ENCODE measurements around the gene CTF1.

DNA sequence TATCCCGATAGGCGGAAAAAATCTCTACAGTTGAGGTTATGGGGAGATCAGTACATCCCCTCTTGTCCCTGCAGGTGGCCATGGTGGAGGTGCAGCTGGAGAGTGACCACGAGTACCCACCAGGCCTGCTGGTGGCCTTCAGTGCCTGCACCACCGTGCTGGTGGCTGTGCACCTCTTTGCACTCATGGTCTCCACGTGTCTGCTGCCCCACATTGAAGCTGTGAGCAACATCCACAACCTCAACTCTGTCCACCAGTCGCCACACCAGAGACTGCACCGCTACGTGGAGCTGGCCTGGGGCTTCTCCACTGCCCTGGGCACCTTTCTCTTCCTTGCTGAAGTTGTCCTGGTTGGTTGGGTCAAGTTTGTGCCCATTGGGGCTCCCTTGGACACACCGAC, 56.7 kb downstream of the CTF1 start:
- TF ChIP-seq, protein P1, sequence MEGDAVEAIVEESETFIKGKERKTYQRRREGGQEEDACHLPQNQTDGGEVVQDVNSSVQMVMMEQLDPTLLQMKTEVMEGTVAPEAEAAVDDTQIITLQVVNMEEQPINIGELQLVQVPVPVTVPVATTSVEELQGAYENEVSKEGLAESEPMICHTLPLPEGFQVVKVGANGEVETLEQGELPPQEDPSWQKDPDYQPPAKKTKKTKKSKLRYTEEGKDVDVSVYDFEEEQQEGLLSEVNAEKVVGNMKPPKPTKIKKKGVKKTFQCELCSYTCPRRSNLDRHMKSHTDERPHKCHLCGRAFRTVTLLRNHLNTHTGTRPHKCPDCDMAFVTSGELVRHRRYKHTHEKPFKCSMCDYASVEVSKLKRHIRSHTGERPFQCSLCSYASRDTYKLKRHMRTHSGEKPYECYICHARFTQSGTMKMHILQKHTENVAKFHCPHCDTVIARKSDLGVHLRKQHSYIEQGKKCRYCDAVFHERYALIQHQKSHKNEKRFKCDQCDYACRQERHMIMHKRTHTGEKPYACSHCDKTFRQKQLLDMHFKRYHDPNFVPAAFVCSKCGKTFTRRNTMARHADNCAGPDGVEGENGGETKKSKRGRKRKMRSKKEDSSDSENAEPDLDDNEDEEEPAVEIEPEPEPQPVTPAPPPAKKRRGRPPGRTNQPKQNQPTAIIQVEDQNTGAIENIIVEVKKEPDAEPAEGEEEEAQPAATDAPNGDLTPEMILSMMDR (IDR thresholded peaks at IDR 0.05) = no peak
- TF ChIP-seq EP300 (IDR thresholded peaks at IDR 0.05) = no peak
- TF ChIP-seq POLR2A (IDR thresholded peaks at IDR 0.05) = no peak
- TF ChIP-seq POLR2AphosphoS5 (IDR thresholded peaks at IDR 0.05) = no peak

All from sigmoid colon (tissue), 4 donors.